CD14-positive monocyte (primary cell): ENCODE results near the gene MMEL1. TPM values are rescaled to one million over a fixed set of nuclear protein-coding genes. Genes with fewer than 3 reads are reported as not detected.
A peak's percentile ranks its signal among the peaks of the same experiment; 100 is the strongest.

ENCODE experiments used
- DNase-seq, 3 donors: peaks; one replicate each; pipeline ENCODE4 v3.0.0-alpha.2; 2011 to 2022
- H2AFZ ChIP-seq: 2 replicates; pipeline ENCODE4 v1.6.0; 2012; ENCODE audit warnings: mild to moderate bottlenecking, low read depth, low read length, inconsistent platforms; ENCODE audit not compliant: insufficient read depth, poor library complexity, severe bottlenecking
- H3K27ac ChIP-seq, 2 donors: 1 replicate in 1 of 2; 2 replicates in 1 of 2; pipeline ENCODE4 v1.5.1; 2012 to 2013; ENCODE audit warnings: low read length in 2 of 2, control low read depth in 1 of 2, inconsistent platforms in 1 of 2, low read depth in 1 of 2, mild to moderate bottlenecking in 1 of 2
- H3K27me3 ChIP-seq, 2 donors: one replicate each; pipeline versions ENCODE4 v1.6.0 to v1.6.1; 2011 to 2013; ENCODE audit warnings: low read length in 2 of 2; ENCODE audit not compliant: control insufficient read depth in 2 of 2, insufficient read depth in 2 of 2
- H3K36me3 ChIP-seq, 2 donors: replicated peaks in 1 of 2; 1 replicate in 1 of 2; 2 replicates in 1 of 2; pipeline versions ENCODE4 v1.5.1 to v1.6.1; 2012 to 2013; ENCODE audit warnings: low read length in 2 of 2, control low read depth in 1 of 2, inconsistent platforms in 1 of 2, mild to moderate bottlenecking in 1 of 2; ENCODE audit not compliant: insufficient read depth in 2 of 2, control insufficient read depth in 1 of 2
- H3K4me1 ChIP-seq, 2 donors: 1 replicate in 1 of 2; 2 replicates in 1 of 2; pipeline versions ENCODE4 v1.5.1 to v1.6.1; 2012 to 2013; ENCODE audit warnings: low read length in 2 of 2, control low read depth in 1 of 2, inconsistent platforms in 1 of 2, mild to moderate bottlenecking in 1 of 2, moderate library complexity in 1 of 2; ENCODE audit not compliant: insufficient read depth in 2 of 2, control insufficient read depth in 1 of 2
- H3K4me2 ChIP-seq: replicated peaks from 2 replicates; pipeline ENCODE3; 2012; ENCODE audit warnings: low read length, moderate library complexity, mild to moderate bottlenecking; ENCODE audit not compliant: poor library complexity, severe bottlenecking; ENCODE audit errors: extremely low read depth
- H3K4me3 ChIP-seq, 3 experiments: fragments of 200-600 bp in 1 of 3; sonication (generic) in 1 of 3; replicated peaks in 1 of 3; 1 replicate in 2 of 3; 2 replicates in 1 of 3; pipeline ENCODE4 v1.5.1; 2011 to 2013; ENCODE audit warnings: low read length in 3 of 3, mild to moderate bottlenecking in 3 of 3, control low read depth in 2 of 3, low read depth in 2 of 3, inconsistent platforms in 1 of 3, moderate library complexity in 1 of 3
- H3K79me2 ChIP-seq: 2 replicates; pipeline ENCODE4 v1.6.0; 2012; ENCODE audit warnings: mild to moderate bottlenecking, control low read depth, inconsistent platforms, low read length, moderate library complexity; ENCODE audit not compliant: insufficient read depth
- H3K9ac ChIP-seq: 2 replicates; pipeline ENCODE4 v1.6.0; 2017; ENCODE audit warnings: low read length, mild to moderate bottlenecking; ENCODE audit not compliant: insufficient read depth, poor library complexity, severe bottlenecking
- H3K9me3 ChIP-seq, 2 donors: replicated peaks in 1 of 2; 1 replicate in 1 of 2; 2 replicates in 1 of 2; pipeline versions ENCODE4 v1.5.1 to v1.6.1; 2012 to 2013; ENCODE audit warnings: low read length in 2 of 2, control low read depth in 1 of 2; ENCODE audit not compliant: control insufficient read depth in 1 of 2, insufficient read depth in 1 of 2
- H4K20me1 ChIP-seq: 2 replicates; pipeline ENCODE4 v1.6.0; 2012; ENCODE audit warnings: mild to moderate bottlenecking, low read length, control low read depth, moderate library complexity; ENCODE audit not compliant: insufficient read depth
- H3K27ac Mint-ChIP-seq, 7 donors: one replicate each; pipeline ENCODE4 v1.8.0; 2020; ENCODE audit warnings: mild to moderate bottlenecking in 7 of 7, mixed read lengths in 7 of 7, moderate library complexity in 6 of 7, inconsistent platforms in 2 of 7
- H3K27me3 Mint-ChIP-seq, 3 donors: one replicate each; pipeline ENCODE4 v1.8.0; 2021 to 2022; ENCODE audit warnings: low read depth in 3 of 3, mild to moderate bottlenecking in 3 of 3, mixed read lengths in 3 of 3, moderate library complexity in 3 of 3, inconsistent platforms in 1 of 3
- H3K36me3 Mint-ChIP-seq, 2 donors: one replicate each; pipeline ENCODE4 v1.8.0; 2020; ENCODE audit warnings: mixed read lengths in 2 of 2, inconsistent platforms in 1 of 2, mild to moderate bottlenecking in 1 of 2
- H3K4me1 Mint-ChIP-seq: one replicate; pipeline ENCODE4 v1.8.0; 2020; ENCODE audit warnings: mild to moderate bottlenecking, mixed read lengths
- H3K4me3 Mint-ChIP-seq, 2 donors: one replicate each; pipeline ENCODE4 v1.8.0; 2020; ENCODE audit warnings: mild to moderate bottlenecking in 2 of 2, mixed read lengths in 2 of 2, moderate library complexity in 1 of 2
- H3K9me3 Mint-ChIP-seq, 7 donors: one replicate each; pipeline ENCODE4 v1.8.0; 2020 to 2022; ENCODE audit warnings: mixed read lengths in 7 of 7, mild to moderate bottlenecking in 6 of 7, moderate library complexity in 6 of 7, inconsistent platforms in 2 of 7
- CTCF ChIP-seq: fragments of 200-600 bp; IDR thresholded peaks from one replicate; pipeline ENCODE4 v1.8.0; 2022; ENCODE audit warnings: antibody characterized with exemption, mild to moderate bottlenecking
- WGBS: methylation state at CpG from one replicate; pipeline ENCODE4 v1.1.5; 2013; ENCODE audit warnings: missing lambda C conversion rate; ENCODE audit not compliant: insufficient coverage; 5-methylcytosine and 5-hydroxymethylcytosine counted together
- intact Hi-C, 2 donors: fragments of 100-400 bp; cut with micrococcal nuclease; formaldehyde crosslinking; loops; one replicate each; pipeline versions ENCODE4 v1.15.0 to v1.15.1; 2023
- polyA plus RNA-seq, 3 donors: library from polyadenylated mRNA; depleted of rRNA in 1 of 3; unstranded in 2 of 3; stranded (reverse) in 1 of 3; fragments of 300-500 nt in 2 of 3; fragments of >200 nt in 1 of 3; fragmentation: Illumina TruSeq in 2 of 3; gene quantifications; 1 replicate in 2 of 3; 2 replicates in 1 of 3; pipeline ENCODE4 v1.2.3, GENCODE V29; 2012 to 2021

The MMEL1 gene
- polyA plus RNA-seq, 3 donors: 1.1 to 4.4 (median 1.9) TPM

- H3K4me3 ChIP-seq: peak overlapping the region; percentile 54 to 86 (median 56)
- Mint-ChIP-seq H3K36me3 (no peaks in the 10 kb centered on the region), H3K27ac (peak overlapping the region in 1 of 7 donors; percentile 50), H3K27me3 (peaks cover 5 to 17% (median 8%) of the 10 kb centered on the region in 3 donors), H3K9me3 (peaks cover 22 to 40% (median 38%) of the 10 kb centered on the region in 7 donors), H3K4me1 (peaks cover 8% of the 10 kb centered on the region), H3K4me3 (peak overlapping the region; percentile 73 to 76)
- H3K4me2 ChIP-seq: peak overlapping the region; percentile 94
- H3K4me1 ChIP-seq: peaks cover 14 to 21% of the 10 kb centered on the region in 2 donors
- peaks cover 0 to 4% of the 10 kb centered on the region in 2 donors for H3K27me3 ChIP-seq
- intact Hi-C loops: loop anchor here (5.0 kb wide), 3 partner anchors 56 to 116 kb away; partner anchors contain the start of genes PANK4 (in 2 of the 2) and PRXL2B (in 2 of the 2)
- DNase-seq: no peak
- no peak overlapping the region for H3K27ac ChIP-seq
- peak overlapping the region; percentile 97 for H2AFZ ChIP-seq
- peak overlapping the region; percentile 92 for H3K9ac ChIP-seq
- H3K9me3 ChIP-seq: peaks cover 28 to 30% of the 10 kb centered on the region in 2 donors
- H3K79me2 ChIP-seq: no peaks in the 10 kb centered on the region
- no peak for TF ChIP-seq CTCF
- no peaks in the 10 kb centered on the region for H3K36me3 ChIP-seq
- WGBS: 5% methylated on average over 22 of the region's 24 CpGs
- no peaks in the 10 kb centered on the region for H4K20me1 ChIP-seq
Observed at GRCh38 chr1:2643414-2644077, 10.7 kb upstream of the MMEL1 start.

GRCh38 chr1:2642560-2643413 lies 10.0 kb upstream of the MMEL1 start:
- under 1% methylated on average over 84 of the region's 84 CpGs for WGBS
- peak overlapping the region in 4 of 7 donors; percentile 8 to 67 (median 55) for H3K27ac Mint-ChIP-seq
- DNase-seq: peak; percentile 79 to 89 (median 84)
- peaks cover 5 to 20% (median 7%) of the 10 kb centered on the region in 3 donors for H3K27me3 Mint-ChIP-seq
- Histone ChIP-seq H3K4me2 (peak overlapping the region; percentile 94), H3K36me3 (no peaks in the 10 kb centered on the region), H3K27ac (peak overlapping the region in 1 of 2 donors; percentile 88), H3K9ac (peak overlapping the region; percentile 92), H3K4me3 (peak overlapping the region; percentile 54 to 86 (median 56)), H3K79me2 (no peaks in the 10 kb centered on the region), H4K20me1 (no peaks in the 10 kb centered on the region), H3K9me3 (peaks cover 22 to 23% of the 10 kb centered on the region in 2 donors), H3K27me3 (peaks cover 0 to 4% of the 10 kb centered on the region in 2 donors), H3K4me1 (peaks cover 14 to 21% of the 10 kb centered on the region in 2 donors), H2AFZ (peak overlapping the region; percentile 97)
- peak overlapping the region; percentile 80 to 91 for H3K4me3 Mint-ChIP-seq
- intact Hi-C loops: loop anchor here (5.0 kb wide), 3 partner anchors 55 to 115 kb away; partner anchors contain the start of genes PANK4 (in 2 of the 2) and PRXL2B (in 2 of the 2)
- no peak for TF ChIP-seq CTCF
- peaks cover 8% of the 10 kb centered on the region for H3K4me1 Mint-ChIP-seq
- H3K36me3 Mint-ChIP-seq: no peaks in the 10 kb centered on the region
- H3K9me3 Mint-ChIP-seq: peaks cover 16 to 38% (median 30%) of the 10 kb centered on the region in 7 donors
